COLO668 (cell line): Measurements from ENCODE around the gene LIFR.
"Not testable (repeated sequence)": the region's sequence is repeated elsewhere in the genome, so short reads cannot be mapped to it uniquely, and the experiment has no call there.

Source experiments
- DNase-seq: peaks from one replicate; lab custom pipeline; 2025; ENCODE audit not compliant: unreplicated experiment; lab: John Stamatoyannopoulos, UW

Gene LIFR

DNA sequence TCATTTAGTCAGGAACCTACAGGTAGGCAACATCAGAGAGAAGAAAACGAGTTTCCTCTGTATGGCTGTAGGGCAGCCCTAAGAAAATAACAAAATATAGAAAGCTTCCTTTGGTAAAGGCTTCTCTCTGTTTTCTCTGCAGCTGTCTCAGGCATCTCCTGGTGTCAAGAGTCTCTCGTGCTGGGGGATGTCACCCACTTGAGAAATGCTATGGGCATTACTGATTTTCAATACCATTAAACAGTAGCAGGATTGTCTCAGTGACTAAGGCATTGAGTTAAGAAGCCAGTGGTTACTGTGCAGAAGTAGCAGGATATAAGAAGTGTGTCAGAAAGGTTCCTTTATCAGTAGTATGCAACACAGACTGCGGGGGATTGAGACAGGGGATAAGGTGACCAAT lies 32.4 kb downstream of the LIFR start:
- DNase-seq = no peak

- no peak for DNase-seq
Measured at GRCh38 chr5:38519476-38519875, 37.0 kb downstream of the LIFR start.

- DNase-seq = no peak
Measured at GRCh38 chr5:38518341-38518740, 38.1 kb downstream of the LIFR start.

- DNase-seq = not testable (repeated sequence)
Measured at GRCh38 chr5:38516649-38517048, 39.8 kb downstream of the LIFR start.

DNA sequence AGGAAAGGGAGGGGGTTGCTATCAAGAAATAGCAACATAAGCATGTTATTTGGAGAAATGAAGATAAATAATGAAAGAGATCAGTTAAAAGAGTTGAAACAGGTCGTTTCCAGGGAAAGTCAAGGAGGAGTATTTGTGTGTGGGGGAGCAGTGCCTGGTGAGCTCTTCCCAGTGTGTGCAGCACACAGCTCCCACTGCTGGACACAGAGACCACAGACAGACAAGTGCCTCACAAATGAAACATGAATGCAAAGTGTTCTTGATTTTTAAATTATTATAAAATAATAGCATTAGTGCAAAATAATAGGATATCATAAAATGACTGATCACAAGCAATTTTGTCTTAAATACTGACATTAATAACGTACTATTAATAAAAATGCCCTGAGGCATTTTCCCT lies 40.8 kb downstream of the LIFR start:
- DNase-seq = no peak

DNA sequence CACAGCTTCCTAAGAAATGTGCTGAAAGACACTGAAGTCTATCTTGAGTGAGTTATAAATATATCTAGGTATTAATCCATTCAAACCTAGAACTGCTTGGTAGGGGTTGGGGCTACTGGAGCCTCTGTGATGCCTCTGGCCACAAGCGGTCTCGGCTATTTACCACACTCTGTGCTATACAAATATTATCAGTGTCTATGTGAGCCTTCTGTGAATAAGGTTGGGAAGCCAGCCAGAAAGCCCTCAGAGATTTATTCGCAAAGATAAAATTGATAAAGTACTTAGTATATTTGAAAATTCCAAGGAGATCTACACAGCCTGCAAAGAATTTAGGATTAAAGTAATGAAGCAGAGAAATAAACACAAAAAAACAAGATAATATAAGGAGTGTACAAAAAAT lies 41.4 kb downstream of the LIFR start:
- no peak for DNase-seq

GRCh38 chr5:38509185-38509584 lies 47.3 kb downstream of the LIFR start:
- DNase-seq = no peak

DNA sequence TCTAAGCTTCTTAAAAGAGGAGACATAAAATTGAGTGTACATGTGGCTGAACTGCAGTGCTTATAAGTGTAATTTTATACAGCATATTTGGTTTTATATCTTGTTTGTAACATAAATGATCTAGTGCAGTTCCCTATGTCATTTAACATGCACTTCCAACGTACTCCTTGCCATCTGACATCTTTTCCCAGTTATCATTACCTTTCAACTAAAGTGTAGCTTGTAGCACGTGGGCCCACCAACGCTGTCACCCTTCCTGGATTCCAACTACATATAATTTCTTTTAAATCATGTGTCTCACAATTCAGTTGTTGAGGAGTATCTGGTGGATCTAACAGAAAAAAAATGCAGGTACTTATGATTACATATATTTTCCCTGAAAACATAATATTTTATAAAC lies 50.1 kb downstream of the LIFR start:
- DNase-seq = no peak

- DNase-seq = no peak
Measured at GRCh38 chr5:38500573-38501260, 55.7 kb downstream of the LIFR start.

GRCh38 chr5:38497946-38498345 lies 58.5 kb downstream of the LIFR start:
- no peak for DNase-seq

DNA sequence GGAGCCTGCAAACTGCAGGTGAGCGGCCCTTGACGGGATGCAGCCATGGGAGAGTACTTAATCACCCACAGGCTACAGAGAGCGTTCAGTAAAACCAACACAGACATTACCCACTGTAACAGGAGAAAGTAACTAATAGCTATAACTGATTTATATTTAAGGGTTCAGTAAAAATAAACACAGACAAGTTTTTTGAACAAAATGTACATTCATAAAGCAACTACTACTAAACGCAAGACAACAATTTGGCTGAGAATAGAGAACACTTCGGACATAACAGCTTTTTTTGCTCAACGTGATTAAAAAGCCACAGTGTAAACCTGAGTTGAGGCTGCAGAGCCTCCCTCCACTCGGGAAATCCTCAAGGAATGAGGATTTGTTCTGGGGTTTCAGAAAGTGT lies 61.7 kb downstream of the LIFR start:
- DNase-seq = no peak

GRCh38 chr5:38494175-38494574 lies 62.3 kb downstream of the LIFR start:
- no peak for DNase-seq

DNA sequence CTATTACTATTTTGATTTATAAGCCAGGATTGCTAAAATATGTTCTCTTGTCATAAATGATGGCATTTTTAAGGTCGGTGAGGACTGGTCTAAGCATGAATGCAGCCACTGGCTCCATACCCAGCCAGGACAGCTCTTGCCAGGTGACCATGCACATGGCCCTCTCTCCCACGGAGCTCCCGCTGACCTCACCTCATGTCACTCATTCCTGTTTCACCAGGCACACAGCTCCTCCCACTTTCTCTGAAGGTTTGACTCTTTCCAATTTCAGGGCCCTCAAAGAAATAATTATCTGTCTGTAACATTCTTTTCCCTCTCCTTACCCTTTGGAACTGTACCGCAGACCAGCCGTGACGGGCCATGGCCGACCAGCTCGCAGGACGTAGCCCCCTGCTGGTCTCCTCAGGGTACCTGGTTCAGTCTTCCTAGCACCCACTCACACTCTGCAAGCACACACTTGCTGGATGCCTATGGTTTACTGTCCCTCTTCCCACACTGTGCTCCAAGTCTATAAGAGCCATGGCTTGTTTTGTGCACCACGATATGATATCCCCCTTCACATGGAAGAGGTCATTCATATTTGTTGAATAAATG lies 72.5 kb downstream of the LIFR start:
- DNase-seq = no peak

DNA sequence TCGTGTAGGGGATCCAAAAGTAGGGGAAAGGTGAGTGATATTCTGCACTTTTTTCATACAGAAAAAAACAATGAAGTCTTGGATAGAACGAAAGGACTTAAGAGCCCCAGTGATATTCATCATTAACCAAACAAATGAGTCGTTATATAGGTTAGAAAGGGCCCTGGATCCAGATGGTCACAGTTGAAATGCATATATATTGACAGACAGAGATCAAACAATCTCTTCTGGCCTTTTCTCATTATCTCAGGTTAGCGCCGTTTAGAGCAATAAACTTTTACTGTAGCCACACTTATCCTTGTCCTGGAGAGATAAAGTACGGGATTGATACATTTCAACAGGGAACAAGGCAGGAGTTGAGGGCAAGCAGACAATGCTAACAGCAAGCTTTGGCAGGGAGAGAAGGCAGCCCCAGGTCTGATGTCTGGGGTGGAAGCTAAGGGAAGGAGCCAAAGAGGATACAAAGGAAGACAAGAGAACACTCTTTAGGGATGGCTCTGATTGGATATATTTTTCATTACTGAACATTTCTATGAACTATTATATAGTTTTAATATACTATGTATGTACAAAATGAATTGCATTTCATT lies 77.0 kb downstream of the LIFR start:
- DNase-seq = no peak

DNA sequence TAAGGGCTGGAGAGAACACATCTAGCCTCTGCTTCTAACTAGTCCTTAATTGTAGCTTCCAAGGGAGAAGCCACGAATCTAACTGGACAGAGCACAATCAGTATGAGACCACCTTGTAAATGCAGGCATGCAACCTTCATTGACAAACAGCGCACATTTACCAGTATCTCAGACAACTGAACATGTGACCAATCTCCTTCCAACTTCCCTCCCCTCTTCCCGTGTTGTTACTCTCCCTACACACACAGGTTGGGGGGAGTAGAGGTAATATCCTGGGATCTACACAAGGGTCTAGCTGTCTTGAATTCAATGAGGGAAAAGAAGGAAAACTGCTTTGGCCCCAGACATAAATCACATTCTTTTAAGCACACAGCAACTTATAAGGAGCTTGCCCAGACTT lies 77.6 kb downstream of the LIFR start:
- no peak for DNase-seq

GRCh38 chr5:38478166-38478565 lies 78.3 kb downstream of the LIFR start:
- no peak for DNase-seq

DNA sequence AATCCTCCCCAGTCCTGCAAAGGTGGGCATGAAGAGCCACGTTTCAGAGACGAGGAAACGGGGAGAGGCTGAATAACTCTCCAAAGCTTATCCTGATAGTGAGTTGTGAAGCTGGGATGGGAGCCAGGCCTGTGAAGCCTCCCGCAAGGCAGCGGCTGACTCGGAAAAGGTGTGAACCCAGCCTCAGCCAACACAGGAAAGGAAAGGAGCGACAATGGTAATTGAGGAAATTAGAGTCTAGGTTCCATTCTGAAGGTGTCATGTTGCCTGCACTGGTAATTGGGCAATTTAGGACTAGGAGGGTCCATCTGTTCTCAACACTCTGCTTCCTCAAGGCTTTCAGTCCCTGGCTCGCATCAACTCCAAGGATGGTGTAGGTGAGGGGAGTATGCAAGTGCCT lies 83.4 kb downstream of the LIFR start:
- no peak for DNase-seq

- no peak for DNase-seq
Measured at GRCh38 chr5:38472541-38472940, 83.9 kb downstream of the LIFR start.

DNA sequence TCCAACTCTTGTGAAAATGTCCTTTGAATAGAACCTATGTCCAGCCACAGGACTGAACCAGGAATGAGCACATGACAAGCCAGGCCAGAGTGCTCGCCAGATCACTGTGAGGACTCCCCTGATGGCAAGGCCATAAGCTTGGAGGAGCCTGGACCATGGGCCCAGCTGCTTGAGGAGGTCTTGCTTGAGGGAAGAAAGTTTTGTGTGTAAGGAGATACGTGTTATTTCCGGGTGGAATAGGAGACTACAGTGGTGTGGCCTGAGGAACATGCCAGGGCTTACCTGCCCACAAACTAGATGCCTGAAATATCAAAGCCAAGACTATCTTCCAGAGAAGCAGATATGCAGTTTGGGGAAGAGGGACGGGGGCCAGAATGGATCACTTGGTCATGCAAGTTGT lies 84.7 kb downstream of the LIFR start:
- no peak for DNase-seq

- no peak for DNase-seq
Measured at GRCh38 chr5:38469707-38470267, 86.7 kb downstream of the LIFR start.

DNA sequence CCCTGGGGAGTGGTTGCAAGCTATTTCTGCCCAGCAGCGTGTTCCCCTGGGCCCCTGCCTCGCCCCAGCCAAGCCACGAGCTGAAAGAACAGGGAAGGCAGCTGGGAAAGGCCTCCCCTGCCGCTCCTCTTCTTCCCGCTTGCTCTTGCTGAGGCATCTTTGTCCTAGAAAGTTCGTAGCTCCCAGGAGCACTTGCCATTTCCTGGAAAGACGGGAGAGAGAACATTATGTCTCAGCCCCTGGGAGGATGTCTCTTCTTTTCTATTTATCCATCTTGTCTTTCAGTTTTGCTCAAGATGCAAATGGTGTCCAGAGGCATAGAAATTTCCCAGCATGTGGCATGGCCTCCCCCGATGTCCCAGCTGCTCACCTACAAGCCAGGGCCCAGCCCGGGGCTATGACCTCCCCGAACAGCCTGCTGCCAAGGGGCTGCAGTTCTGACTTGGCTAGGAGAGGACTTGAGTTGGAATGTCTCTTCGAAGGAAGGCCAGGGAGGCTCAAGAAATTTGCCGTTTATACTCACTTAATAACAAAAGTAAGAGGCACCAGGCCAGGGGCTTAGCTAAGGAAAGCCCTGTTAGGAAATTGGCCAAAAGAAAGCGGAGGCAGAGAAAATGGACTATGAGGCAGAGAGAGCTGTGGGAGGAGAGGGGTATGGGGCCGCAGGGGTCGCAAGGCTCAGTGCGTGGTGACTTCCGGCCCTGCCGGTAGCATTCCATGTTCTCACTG lies 87.3 kb downstream of the LIFR start:
- DNase-seq = no peak

GRCh38 chr5:38468202-38468673 lies 88.2 kb downstream of the LIFR start:
- no peak for DNase-seq
